Stimulated activated CD4-positive, alpha-beta T cell treated with anti-CD3 and anti-CD28 coated beads, Interleukin-2, amount 100 ng/mL, for 4 hours (primary cell): ENCODE results near the gene HIBADH.
"Not testable (repeated sequence)": the region's sequence is repeated elsewhere in the genome, so short reads cannot be mapped to it uniquely, and the experiment has no call there.

ENCODE experiments used
- DNase-seq: peaks from one replicate; pipeline ENCODE4 v3.0.0-alpha.2; 2020; ENCODE audit warnings: low read depth

Gene HIBADH

GRCh38 chr7:27678617-27679260 is 16.1 kb upstream of the HIBADH start:
- no peak for DNase-seq

GRCh38 chr7:27677912-27678612 is 15.4 kb upstream of the HIBADH start:
- no peak for DNase-seq

GRCh38 chr7:27674126-27674525 is 11.4 kb upstream of the HIBADH start:
- DNase-seq: not testable (repeated sequence)

- DNase-seq: no peak
Measured at GRCh38 chr7:27671675-27672074, 9.0 kb upstream of the HIBADH start.

- no peak for DNase-seq
Measured at GRCh38 chr7:27670676-27671075, 8.0 kb upstream of the HIBADH start.

GRCh38 chr7:27670177-27670576 is 7.5 kb upstream of the HIBADH start:
- no peak for DNase-seq

- DNase-seq: no peak
Measured at GRCh38 chr7:27665531-27665930, 2.8 kb upstream of the HIBADH start.

GRCh38 chr7:27663989-27664331 is 1.3 kb upstream of the HIBADH start:
- DNase-seq: no peak

GRCh38 chr7:27661811-27662489 is 733 bp downstream of the HIBADH start:
- no peak for DNase-seq

- no peak for DNase-seq
Measured at GRCh38 chr7:27656724-27657123, 6.0 kb downstream of the HIBADH start.

GRCh38 chr7:27655184-27655583 is 7.5 kb downstream of the HIBADH start:
- DNase-seq: no peak

- DNase-seq: no peak
Measured at GRCh38 chr7:27652518-27652917, 10.2 kb downstream of the HIBADH start.

GRCh38 chr7:27651702-27652101 is 11.0 kb downstream of the HIBADH start:
- no peak for DNase-seq

GRCh38 chr7:27650283-27650682 is 12.4 kb downstream of the HIBADH start:
- no peak for DNase-seq

- DNase-seq: no peak
Measured at GRCh38 chr7:27647489-27647888, 15.2 kb downstream of the HIBADH start.

GRCh38 chr7:27647046-27647445 is 15.6 kb downstream of the HIBADH start:
- DNase-seq: no peak

- DNase-seq: no peak
Measured at GRCh38 chr7:27642271-27642670, 20.4 kb downstream of the HIBADH start.

GRCh38 chr7:27641581-27642230 is 21.0 kb downstream of the HIBADH start:
- DNase-seq: no peak

GRCh38 chr7:27640884-27641574 is 21.7 kb downstream of the HIBADH start:
- no peak for DNase-seq

- no peak for DNase-seq
Measured at GRCh38 chr7:27639851-27640250, 22.8 kb downstream of the HIBADH start.

GRCh38 chr7:27639048-27639447 is 23.6 kb downstream of the HIBADH start:
- not testable (repeated sequence) for DNase-seq

GRCh38 chr7:27636326-27637006 is 26.2 kb downstream of the HIBADH start:
- DNase-seq: no peak
